ENCODE measurements around the gene LIPC.

LIPC gene

DNA sequence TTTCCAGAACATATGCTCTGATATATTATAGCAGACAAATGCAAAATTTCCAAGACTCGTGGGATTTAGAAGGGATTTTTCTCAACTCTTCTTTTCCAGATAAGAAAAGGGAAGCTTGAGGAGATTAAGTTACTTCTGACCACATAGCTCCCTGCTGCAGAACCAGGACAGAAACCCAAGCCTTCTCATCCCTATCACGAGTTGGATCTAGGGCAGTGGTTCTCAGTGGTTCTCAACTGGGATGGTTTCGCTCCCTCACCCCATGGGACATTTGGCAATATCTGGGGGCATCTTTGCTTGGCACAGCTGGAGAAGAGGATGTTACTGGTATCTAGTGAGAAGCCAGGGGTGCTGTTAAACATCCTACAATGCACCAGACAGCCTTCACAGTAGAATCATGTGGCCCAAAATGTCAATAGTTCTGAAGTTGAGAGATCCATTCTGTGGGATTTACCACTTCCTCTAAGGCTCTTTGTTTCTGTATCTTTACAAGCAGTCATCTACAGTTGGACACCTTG is 64.2 kb downstream of the LIPC start:
- DNase-seq (ENCODE audit: low read depth, low spot score), result no peak

DNA sequence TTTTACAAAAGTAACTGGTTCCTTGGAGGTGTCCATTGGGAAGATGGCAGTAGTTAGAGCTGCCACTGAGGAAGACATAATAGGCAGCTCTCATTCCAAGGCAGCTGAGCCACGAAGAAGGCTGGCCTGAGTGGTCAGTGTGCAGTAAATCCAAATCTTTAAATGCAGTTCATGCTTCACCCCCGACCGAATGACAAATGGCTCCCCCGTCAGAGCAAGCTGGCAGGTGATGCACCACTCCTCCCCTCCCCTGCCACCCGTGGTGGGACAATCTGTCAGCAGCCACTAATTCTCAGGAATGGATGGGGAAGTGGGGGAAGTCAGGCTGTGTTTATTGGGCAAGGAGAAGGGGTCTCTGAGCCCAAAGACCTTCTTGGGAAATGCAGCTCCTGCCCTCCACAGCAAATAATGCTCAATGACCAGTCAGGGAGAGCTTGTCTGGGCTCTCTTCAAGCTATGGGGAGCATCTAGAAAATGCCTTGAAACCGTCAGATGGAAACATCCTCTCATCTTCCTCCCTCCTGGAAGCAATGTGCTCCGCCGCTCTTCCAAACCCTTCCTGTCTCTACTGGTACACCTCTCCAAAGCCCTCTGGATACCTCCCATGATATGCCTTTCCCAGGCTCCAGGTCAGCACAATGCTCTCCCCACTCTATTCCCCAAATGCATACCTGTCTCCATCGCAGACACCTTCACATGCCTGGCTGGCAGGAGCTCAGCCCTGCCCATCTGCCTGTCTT is 65.4 kb downstream of the LIPC start:
- DNase-seq (ENCODE audit: low read depth, low spot score), result no peak

DNA sequence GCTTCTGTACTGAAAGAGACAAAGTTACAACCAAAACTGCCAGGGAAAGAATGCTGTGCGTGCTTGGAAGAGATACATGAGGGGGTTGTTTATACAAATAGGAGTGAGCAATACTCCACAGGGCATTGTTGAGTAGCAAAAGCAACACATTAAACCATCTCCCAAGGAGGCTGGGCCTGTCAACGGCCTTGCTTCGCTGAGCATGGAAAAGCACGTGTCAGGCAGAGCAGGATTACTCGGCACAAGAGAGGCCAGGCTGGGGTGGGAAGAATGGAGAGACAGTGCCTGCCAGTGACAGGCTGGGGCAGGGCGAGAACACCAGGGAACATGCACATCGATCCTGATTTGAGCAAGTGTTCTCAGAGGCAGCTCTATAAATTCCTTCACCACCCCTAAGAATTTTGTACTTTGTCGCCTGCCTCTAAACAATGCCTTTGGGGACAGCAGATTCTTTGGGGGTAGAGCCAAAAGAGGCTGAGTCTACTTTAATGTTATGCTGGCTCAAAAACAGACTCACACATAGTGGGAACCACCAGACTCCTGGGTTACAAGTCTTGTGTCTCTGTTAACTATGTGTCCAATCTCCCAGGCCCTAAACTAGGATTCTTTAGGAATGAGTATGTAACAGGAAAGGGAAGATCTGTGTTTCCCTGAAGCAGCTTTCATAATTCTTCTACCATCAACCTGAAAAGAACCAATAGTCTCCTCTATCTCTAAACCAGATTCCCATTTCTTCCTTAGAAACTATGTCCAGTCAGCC is 67.2 kb downstream of the LIPC start:
- DNase-seq (ENCODE audit: low read depth, low spot score), result peak; percentile 53

DNA sequence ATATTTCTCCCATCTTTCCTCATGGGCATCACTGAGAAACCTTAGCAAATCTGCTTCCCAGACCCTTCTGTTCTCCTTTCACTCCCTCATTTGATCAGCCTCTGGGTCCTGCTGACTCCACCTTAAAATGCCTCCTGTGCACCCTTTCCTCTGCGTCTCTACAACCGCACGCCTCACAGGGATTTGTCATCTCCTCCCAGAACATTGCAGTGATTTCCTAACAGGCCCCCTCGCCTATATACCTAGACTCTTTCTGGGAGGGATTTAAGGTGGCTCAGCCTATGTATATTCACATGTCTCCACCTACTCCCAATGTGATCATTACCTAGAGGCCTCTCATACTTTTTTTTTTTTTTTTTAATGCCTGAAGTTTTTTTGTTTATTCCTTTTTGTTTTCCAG is 69.2 kb downstream of the LIPC start:
- no peak for DNase-seq (ENCODE audit: low read depth, low spot score)

DNA sequence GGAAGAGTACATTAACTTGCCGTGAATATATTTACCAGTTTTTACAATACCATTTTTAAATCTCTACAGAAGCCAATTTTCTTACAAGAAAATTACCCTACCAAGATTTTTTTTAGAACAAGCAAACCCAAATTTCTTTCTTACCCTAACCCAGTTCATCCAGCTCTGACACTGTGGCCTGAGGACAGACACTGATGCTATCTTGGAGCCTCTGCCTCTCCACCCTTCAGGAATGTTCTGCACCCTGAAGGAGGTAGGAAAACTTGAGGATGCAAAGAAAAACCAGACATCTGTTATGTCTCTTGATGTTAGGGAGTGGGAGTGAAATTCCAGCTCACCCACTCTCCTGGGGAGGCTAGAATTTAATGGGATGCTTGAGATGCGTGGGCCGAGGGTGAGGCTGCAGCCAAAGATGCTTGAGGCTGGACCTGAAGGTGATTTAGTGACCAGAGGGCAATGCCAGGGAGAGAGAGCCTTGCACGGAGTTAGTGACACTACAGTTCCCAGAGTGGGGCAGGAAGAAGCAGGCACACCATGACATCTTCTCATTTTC is 69.9 kb downstream of the LIPC start:
- no peak for DNase-seq (ENCODE audit: low read depth, low spot score)

DNA sequence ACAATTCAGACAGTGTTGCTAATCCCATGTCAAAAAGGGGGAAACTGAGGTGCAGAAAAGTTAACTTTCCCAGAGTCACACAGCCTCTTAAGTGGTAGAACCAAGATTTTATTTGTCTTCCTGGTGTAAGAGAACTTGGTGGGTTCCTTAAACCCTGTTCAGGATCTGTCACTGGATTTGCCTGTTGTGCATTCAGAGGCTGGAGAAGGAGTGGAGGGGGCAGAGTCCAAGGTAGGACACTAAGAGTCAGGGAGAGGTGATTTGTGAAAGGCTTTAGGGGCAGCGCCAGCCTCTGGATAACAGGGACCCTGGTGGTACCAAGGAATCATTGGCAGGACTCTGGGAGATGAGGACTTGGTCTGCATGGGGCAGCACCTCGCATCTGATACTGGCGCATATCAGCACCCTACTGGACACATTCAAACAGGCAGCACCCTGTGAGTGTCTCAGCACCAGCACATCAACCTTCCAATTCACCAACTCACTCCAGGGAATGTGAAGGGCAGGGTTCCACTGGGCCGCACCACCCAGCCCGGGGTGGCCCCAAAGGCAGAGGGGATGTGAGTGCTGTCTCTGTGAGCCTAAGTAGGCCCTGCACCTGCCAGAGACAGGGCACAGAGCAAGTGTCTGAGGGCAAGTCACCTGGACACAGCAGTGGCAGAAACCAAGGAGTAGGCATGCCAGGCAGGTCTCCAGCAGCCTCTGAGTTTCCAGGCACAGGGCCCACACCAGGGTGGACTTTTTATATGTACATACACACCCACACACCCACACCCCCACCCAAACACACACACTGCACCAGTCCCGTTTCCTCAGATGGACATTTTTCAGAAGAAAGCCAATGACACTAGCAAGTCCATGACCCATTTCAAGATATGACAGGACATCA is 71.6 kb downstream of the LIPC start:
- no peak for DNase-seq (ENCODE audit: low read depth, low spot score)

DNA sequence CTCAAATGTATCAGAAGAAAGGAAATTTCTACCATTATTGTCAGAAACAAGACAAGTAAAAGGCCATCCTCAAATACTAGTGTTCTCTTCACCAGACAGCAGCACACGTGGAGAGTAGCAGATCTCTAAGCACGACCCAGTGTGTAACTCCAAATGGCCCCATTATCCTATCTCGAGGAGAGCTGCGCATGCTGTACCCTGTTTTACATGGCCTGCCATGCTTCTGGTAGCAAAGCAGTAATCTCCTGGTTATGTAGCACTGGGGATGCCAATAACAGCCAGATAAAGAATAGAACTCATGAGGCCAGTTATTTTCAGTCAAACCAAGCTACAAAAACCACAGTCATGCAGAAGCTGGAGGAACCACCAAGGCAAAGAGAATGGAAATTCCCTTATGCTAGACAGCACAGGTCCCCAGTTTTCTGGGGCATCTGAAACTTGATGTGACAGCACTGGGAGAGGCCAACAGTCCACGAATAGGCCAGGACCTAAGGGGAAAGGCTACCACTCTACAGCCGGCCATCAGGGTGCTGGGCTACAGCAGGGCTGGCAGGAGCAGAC is 73.0 kb downstream of the LIPC start:
- DNase-seq (ENCODE audit: low read depth, low spot score), result no peak

DNA sequence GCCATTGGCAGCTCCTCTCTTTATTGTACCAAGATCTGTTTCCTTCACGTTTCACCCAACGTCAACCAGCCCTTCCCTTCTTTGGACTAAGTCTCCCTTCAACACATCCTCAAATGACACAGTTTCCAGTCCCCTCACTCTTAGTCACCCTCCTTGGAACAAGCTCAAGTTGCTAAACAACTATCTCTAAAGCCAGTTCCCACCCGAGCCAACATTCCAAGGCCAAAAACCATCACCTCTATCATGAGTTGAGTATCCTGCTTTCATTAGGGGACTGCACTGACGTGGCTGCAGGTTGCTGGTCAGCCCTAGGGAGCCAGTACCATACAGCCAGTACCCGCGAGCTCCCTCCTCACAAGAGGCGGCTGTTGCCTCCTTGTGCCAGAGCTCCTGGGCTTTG is 73.8 kb downstream of the LIPC start:
- no peak for DNase-seq (ENCODE audit: low read depth, low spot score)

DNA sequence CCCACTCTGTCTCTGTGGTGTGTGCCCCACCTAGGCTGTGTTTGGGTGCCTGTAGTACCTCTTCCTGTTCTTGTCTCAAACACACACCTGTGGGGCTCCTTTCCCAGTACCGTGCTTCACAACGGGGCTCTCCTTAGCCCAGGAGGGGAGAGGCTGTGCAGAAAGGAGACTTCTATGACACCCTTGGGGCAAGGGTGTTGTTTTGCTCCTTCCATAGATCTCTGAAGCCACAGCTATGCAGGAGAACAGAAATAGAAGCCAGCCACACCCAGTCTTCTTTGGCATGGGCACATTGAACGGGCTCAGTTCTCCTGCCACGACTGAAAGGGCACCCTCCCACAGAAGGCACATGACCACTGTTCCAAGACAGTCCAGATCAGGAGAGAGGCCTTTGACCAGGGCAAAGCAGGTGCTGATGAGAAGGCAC is 74.3 kb downstream of the LIPC start:
- DNase-seq (ENCODE audit: low read depth, low spot score), result no peak

DNA sequence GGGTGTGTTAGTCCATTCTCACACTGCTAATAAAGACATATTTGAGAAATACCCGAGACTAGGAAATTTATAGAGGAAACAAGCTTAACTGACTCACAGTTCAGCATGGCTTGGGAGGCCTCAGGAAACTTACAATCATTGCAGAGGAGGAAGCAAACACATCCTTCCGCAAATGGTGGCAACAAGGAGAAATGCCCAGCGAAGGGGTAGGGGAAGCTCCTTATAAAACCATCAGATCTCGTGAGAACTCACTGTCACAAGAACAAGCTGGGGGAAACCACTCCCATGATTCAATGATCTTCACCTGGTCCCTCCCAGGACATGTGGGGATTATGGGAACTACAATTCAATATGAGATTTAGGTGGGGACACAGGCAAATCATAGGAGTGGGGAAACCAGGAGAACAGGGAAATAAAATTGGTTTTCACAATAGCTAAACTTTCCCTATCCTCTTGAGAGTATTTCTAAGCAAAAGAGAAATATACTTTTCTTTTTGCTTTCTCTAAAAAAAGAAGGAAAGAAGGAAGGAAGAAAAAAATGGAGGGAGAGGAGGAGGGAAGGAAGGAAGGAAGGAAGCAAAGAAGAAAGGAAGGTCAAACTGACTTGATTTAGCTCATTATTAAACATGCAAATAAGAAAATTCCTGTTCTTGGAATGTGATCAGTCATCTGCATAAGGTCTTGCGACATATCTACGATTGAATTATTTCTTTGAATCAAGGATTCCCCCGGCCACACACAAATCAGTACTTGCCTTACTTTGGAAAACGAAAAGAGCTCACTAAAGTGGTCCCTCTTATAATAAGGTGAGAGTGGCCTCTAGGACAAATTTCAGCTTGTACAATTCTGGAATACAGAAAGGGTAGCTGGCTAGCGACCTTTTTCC is 75.2 kb downstream of the LIPC start:
- DNase-seq (ENCODE audit: low read depth, low spot score), result no peak

DNA sequence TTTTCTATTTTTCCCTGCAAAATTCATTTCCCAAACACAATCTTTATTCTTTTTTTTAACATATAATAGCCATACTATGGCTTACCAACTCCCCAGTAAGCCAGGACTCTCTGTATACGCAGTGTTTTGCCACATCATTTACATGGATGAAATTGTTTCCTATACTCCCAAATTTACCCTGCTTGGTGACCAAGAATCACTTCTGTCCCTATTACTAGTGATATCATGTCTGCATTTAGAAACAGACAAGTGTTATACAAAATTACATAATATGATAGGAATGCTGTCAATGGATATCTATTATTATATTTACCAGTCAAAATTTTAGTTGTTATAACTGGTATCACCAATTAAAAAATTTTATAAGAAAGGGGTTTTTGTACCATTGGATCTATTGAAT is 77.8 kb downstream of the LIPC start:
- DNase-seq (ENCODE audit: low read depth, low spot score), result no peak

DNA sequence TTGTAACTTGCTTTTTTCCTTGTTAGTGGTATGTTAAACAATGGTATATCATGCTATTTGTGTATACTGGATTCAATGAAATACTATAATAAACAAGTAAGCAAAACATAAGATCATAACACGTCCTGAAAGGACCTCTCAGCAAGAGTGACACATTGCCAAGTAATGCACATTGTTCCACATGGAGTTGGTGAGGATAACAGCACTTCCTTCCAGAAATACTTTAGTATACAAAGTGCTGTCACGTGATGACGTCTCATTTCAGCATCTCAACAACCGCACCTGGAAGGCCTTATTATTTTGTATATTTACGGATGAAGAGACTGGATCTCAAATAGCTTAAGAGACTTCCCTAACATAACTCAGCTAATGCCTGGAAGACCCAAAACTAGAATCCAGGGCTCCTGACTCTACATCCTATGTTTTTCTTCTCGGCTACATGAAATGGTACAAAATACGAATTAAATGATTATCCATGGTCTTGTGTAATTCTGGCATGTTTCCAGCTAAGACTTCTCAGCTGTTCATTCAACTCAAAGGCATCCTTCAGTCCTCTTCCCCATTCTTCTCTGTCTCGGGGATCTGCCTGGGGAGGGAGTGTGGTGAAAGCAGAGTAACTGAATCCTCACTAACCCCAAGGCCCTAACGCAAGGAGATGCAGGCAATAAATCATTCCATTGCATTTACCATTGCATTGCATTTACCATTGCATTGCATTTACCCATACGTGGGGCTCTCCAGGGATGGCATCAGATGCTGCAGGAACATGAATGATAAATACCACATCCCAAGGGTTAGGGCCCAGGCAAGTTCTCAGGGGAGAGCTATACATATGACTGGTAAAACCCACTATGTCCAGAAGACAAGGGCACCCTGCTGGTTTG is 79.2 kb downstream of the LIPC start:
- DNase-seq (ENCODE audit: low read depth, low spot score), result no peak

DNA sequence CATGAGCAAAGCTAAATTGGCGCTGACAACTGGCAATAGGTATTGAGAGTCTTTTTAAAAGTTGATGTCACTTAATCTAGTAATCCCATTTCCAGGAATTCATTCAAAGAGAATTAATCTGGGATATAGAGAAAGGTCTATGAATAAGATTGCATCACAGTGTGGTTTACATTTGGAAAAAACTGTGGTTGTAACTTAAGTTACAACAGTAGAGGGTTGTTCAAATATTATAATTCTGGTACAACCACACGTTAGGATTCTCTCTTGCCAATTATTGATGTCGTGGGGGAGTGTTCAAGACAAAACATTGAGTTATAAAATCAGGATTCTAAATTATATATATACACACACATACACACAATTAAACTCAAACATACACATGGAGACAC is 79.8 kb downstream of the LIPC start:
- DNase-seq (ENCODE audit: low read depth, low spot score), result no peak

DNA sequence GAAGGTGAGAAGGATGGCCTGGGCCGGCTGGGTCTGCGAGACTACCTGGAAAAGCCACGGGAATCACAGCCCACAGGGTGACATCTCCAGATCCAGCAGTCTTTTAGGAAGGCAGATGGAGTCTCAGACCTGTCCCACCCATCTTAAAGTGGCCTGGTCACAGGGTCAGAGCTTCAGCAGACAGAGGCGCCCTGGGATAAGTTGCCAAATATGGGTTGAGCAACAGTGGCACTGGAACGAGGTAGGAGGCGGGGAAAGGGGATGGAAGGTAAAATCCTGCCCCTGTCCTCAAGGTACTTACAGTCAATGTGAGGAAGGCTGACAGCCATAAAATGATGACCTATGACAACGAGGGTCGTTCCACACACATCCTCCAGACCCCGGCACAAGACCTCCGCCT is 80.7 kb downstream of the LIPC start:
- DNase-seq (ENCODE audit: low read depth, low spot score), result no peak

DNA sequence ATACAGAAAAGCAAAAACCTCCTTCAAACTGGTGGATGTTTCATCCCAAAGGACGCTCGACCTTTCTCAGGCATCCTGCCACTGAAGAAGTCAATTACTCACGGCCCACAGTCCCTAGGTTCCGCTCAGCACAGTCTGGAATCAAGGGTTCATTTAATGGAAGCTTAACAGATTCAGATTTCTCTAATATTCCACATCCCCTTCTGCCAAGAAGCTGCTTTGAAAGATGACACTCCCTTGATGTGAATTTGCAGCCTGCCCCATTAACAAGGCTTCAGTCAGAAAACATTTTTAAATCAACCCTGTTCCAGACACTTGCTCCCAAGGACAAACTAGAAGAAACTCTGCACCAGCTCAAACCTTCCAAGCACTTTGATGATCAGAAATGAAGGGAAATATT is 81.2 kb downstream of the LIPC start:
- no peak for DNase-seq (ENCODE audit: low read depth, low spot score)

DNA sequence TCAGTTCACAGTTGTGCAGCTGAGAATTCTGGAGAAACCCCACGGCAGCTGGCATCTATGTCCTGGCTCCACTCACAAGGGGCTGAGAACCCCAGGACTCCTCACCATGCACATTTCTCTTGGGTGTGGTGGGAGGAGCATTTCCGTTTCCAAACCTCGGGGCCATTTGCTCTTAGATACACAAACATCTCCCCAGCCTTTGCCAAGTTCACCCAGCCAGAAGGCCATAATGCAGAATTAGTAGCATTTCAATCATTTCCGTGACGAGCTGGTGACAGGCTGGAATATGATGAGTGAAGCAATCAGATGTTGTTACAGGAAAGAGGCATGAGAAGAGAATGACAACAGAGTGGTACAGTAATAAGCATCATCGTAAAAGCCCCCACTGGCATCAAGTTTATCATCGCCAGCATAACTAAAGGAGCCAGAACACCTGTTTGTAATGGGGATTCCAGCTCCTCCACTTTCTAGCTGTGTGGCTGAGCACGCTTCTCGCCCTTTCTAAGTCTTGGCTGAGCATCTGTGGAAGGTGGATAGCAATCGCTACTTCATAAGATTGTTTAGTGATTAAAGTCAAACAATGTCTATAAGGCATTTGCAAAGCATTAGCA is 82.0 kb downstream of the LIPC start:
- DNase-seq (ENCODE audit: low read depth, low spot score), result no peak

DNA sequence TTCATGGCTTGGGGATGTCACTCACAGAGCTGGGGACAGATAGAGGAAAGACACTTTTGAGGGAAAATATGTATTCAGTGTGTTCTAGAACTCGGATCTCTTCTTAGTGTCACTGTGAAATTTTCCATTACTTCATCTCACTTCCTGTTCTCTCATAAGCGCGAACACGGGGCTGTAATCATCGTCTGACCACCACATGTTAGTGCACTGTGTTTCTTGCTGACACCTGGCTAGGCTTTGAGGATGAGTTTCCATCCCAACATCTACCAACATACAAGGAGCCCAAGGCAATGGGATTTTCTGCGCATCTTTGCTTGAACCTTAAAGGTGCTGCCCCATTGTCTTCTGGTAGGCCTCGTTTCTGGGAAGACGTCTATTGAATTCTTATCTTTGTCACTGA is 84.0 kb downstream of the LIPC start:
- no peak for DNase-seq (ENCODE audit: low read depth, low spot score)

DNA sequence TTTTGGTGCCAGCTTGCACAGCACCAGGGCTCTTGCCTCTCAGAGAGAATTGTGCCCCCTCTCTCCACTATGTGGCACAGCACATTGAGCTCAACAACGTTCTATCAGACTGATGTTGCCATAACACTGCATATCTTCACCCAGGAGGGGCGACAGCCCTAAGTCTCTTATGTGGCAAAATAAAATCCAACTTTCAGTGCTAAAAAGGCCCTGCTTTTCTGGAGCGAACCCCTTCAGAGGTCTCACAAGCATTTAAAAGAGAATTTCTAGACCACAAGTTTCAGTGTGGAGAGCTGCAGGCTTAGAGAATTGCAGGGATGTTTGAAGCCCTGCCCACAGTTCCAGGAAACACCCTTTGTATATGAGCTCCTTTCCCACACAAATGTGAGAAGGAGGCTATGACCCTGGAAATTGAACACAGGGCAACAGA is 85.5 kb downstream of the LIPC start:
- no peak for DNase-seq (ENCODE audit: low read depth, low spot score)
